H1 (cell line): ENCODE data around the gene SLC22A23. TPM values are rescaled to one million over a fixed set of nuclear protein-coding genes. Genes with fewer than 3 reads are reported as not detected.

Experiments
- CTCF ChIA-PET: fragments of 300-600 bp; sonication (Branson Sonifier 250); formaldehyde crosslinking; loops from one replicate; lab custom pipeline; 2021; ENCODE audit not compliant: partially characterized antibody; lab: Charles Lee
- POLR2A ChIA-PET: fragments of 300-600 bp; sonication (Branson Sonifier 250); formaldehyde crosslinking; loops from one replicate; lab custom pipeline; 2021; ENCODE audit warnings: inconsistent platforms; ENCODE audit not compliant: partially characterized antibody; lab: Charles Lee
- DNase-seq, 2 experiments: peaks; one replicate each; pipeline versions ENCODE4 v3.0.0 to v3.0.0-alpha.2; 2010 to 2022; ENCODE audit warnings: low spot score in 2 of 2, low read depth in 1 of 2, mixed read lengths in 1 of 2
- FAIRE-seq: peaks from 2 replicates; lab custom pipeline; 2011; peaks lifted over from hg19 to GRCh38; lab: Jason Lieb, UNC
- H2AFZ ChIP-seq: 2 replicates; pipeline ENCODE4 v1.8.1; 2012; ENCODE audit warnings: low read length, inconsistent platforms
- H2AK5ac ChIP-seq: 2 replicates; pipeline ENCODE4 v1.6.1; 2013; ENCODE audit warnings: low read depth, low read length
- H2BK120ac ChIP-seq: replicated peaks from 2 replicates; pipeline ENCODE3; 2013; ENCODE audit warnings: low read depth, low read length, inconsistent platforms
- H2BK12ac ChIP-seq: 2 replicates; pipeline ENCODE4 v1.6.1; 2013; ENCODE audit warnings: low read depth, low read length
- H2BK15ac ChIP-seq: 2 replicates; pipeline ENCODE4 v1.6.1; 2013; ENCODE audit warnings: low read length
- H2BK20ac ChIP-seq: 2 replicates; pipeline ENCODE4 v1.6.1; 2013; ENCODE audit warnings: low read length
- H2BK5ac ChIP-seq: 2 replicates; pipeline ENCODE4 v1.6.1; 2013; ENCODE audit warnings: low read depth, low read length
- H3K14ac ChIP-seq: 2 replicates; pipeline ENCODE4 v1.6.1; 2013; ENCODE audit warnings: inconsistent platforms; ENCODE audit not compliant: insufficient read length
- H3K18ac ChIP-seq: 2 replicates; pipeline ENCODE4 v1.6.1; 2013; ENCODE audit warnings: low read length; ENCODE audit errors: extremely low read depth
- H3K23ac ChIP-seq: 2 replicates; pipeline ENCODE4 v1.6.1; 2013; ENCODE audit warnings: inconsistent platforms; ENCODE audit not compliant: insufficient read length
- H3K23me2 ChIP-seq: 2 replicates; pipeline ENCODE4 v1.6.1; 2013; ENCODE audit warnings: low read depth, low read length
- H3K27ac ChIP-seq: 2 replicates; pipeline ENCODE4 v1.6.1; 2011; ENCODE audit warnings: low read depth, low read length, inconsistent platforms
- H3K27me3 ChIP-seq, 4 experiments: replicated peaks in 1 of 4; 1 replicate in 1 of 4; 2 replicates in 3 of 4; pipeline versions ENCODE4 v1.6.1 to v1.8.1; 2011 to 2013; ENCODE audit warnings: low read length in 3 of 4, mild to moderate bottlenecking in 3 of 4, inconsistent platforms in 2 of 4, mixed read lengths in 2 of 4, moderate library complexity in 1 of 4; ENCODE audit not compliant: control insufficient read depth in 3 of 4, insufficient read depth in 3 of 4; ENCODE audit errors: extremely low read depth in 1 of 4
- H3K36me3 ChIP-seq, 4 experiments: 2 replicates each; pipeline versions ENCODE4 v1.6.1 to v1.8.1; 2011 to 2013; ENCODE audit warnings: mild to moderate bottlenecking in 4 of 4, low read length in 3 of 4, moderate library complexity in 2 of 4, control low read depth in 1 of 4, inconsistent platforms in 1 of 4; ENCODE audit not compliant: insufficient read depth in 4 of 4, control insufficient read depth in 2 of 4
- H3K4ac ChIP-seq: replicated peaks from 2 replicates; pipeline ENCODE3; 2013; ENCODE audit warnings: low read length, low read depth, mixed read lengths, inconsistent platforms; ENCODE audit not compliant: insufficient read length
- H3K4me1 ChIP-seq, 4 experiments: replicated peaks in 1 of 4; 1 replicate in 1 of 4; 2 replicates in 3 of 4; pipeline versions ENCODE4 v1.6.1 to v1.8.1; 2011 to 2013; ENCODE audit warnings: low read length in 3 of 4, inconsistent platforms in 2 of 4, mixed read lengths in 1 of 4; ENCODE audit not compliant: insufficient read depth in 4 of 4, control insufficient read depth in 3 of 4
- H3K4me2 ChIP-seq, 2 experiments: 2 replicates each; pipeline versions ENCODE4 v1.6.1 to v1.8.1; 2011 to 2013; ENCODE audit warnings: low read depth in 2 of 2, low read length in 2 of 2, control low read depth in 1 of 2, inconsistent platforms in 1 of 2, mild to moderate bottlenecking in 1 of 2; ENCODE audit not compliant: insufficient read depth in 1 of 2
- H3K4me3 ChIP-seq, 4 experiments: fragments of 200-600, 300-600 bp in 1 of 4; sonication (generic), shearing (Covaris generic), sonication (Bioruptor Twin) in 1 of 4; 2 replicates each; pipeline versions ENCODE4 v1.5.1 to v1.8.1; 2011 to 2016; ENCODE audit warnings: low read length in 4 of 4, low read depth in 3 of 4, control low read depth in 2 of 4, inconsistent platforms in 2 of 4, mild to moderate bottlenecking in 2 of 4, mixed read lengths in 1 of 4, moderate library complexity in 1 of 4; ENCODE audit not compliant: insufficient read depth in 2 of 4; ENCODE audit errors: extremely low read depth in 1 of 4
- H3K56ac ChIP-seq: replicated peaks from 2 replicates; pipeline ENCODE3; 2013; ENCODE audit warnings: low read depth, mild to moderate bottlenecking, mixed read lengths, low read length, inconsistent platforms; ENCODE audit not compliant: insufficient read length
- H3K79me1 ChIP-seq: 2 replicates; pipeline ENCODE4 v1.6.1; 2013; ENCODE audit warnings: low read depth, low read length, control low read depth
- H3K79me2 ChIP-seq, 2 experiments: 2 replicates each; pipeline versions ENCODE4 v1.6.1 to v1.8.1; 2012 to 2013; ENCODE audit warnings: low read length in 2 of 2, mild to moderate bottlenecking in 2 of 2, inconsistent platforms in 1 of 2; ENCODE audit not compliant: insufficient read depth in 2 of 2, control insufficient read depth in 1 of 2
- H3K9ac ChIP-seq, 4 experiments: replicated peaks in 1 of 4; 1 replicate in 1 of 4; 2 replicates in 3 of 4; pipeline versions ENCODE4 v1.6.1 to v1.8.1; 2011 to 2013; ENCODE audit warnings: low read depth in 3 of 4, low read length in 3 of 4, control low read depth in 2 of 4, mild to moderate bottlenecking in 2 of 4, moderate library complexity in 2 of 4, inconsistent platforms in 1 of 4; ENCODE audit errors: extremely low read depth in 1 of 4
- H3K9me3 ChIP-seq, 2 experiments: 2 replicates each; pipeline versions ENCODE4 v1.6.1 to v1.8.1; 2012 to 2013; ENCODE audit warnings: mild to moderate bottlenecking in 2 of 2, moderate library complexity in 2 of 2, control low read depth in 1 of 2, inconsistent platforms in 1 of 2, low read depth in 1 of 2, low read length in 1 of 2, mixed read lengths in 1 of 2; ENCODE audit not compliant: insufficient read depth in 2 of 2
- H4K20me1 ChIP-seq, 2 experiments: replicated peaks in 1 of 2; 2 replicates each; pipeline versions ENCODE3 to v1.8.1; 2011 to 2013; ENCODE audit warnings: inconsistent platforms in 2 of 2, low read length in 2 of 2, mild to moderate bottlenecking in 1 of 2; ENCODE audit not compliant: insufficient read depth in 2 of 2, control insufficient read depth in 1 of 2
- H4K5ac ChIP-seq: 2 replicates; pipeline ENCODE4 v1.6.1; 2013; ENCODE audit warnings: low read length, low read depth, mixed read lengths, inconsistent platforms; ENCODE audit not compliant: insufficient read length
- H4K8ac ChIP-seq: 2 replicates; pipeline ENCODE4 v1.8.0; 2013; ENCODE audit warnings: mild to moderate bottlenecking, moderate library complexity, low read length, inconsistent platforms; ENCODE audit not compliant: insufficient read depth; ENCODE audit errors: extremely low read depth
- H4K91ac ChIP-seq: replicated peaks from 2 replicates; pipeline ENCODE3; 2013; ENCODE audit warnings: low read length, mixed read lengths, inconsistent platforms; ENCODE audit not compliant: insufficient read length
- BCL11A ChIP-seq, 2 experiments: IDR thresholded peaks; one replicate each; pipeline ENCODE4 v1.6.1; 2011; ENCODE audit warnings: low read depth in 2 of 2, low read length in 2 of 2, mild to moderate bottlenecking in 2 of 2
- CBX8 ChIP-seq: fragments of 300-800, 300-1000 bp; sonication (generic); IDR thresholded peaks from 2 replicates; pipeline ENCODE4 v1.7.1; 2016; ENCODE audit warnings: low read depth, low read length, borderline replicate concordance
- EGR1 ChIP-seq: IDR thresholded peaks from 2 replicates; pipeline ENCODE4 v1.6.1; 2011; ENCODE audit warnings: low read depth, low read length, borderline replicate concordance
- FOSL1 ChIP-seq: IDR thresholded peaks from 2 replicates; pipeline ENCODE4 v1.6.1; 2011; ENCODE audit warnings: mild to moderate bottlenecking, low read depth, low read length, moderate library complexity; ENCODE audit not compliant: insufficient read depth
- MAX ChIP-seq: IDR thresholded peaks from 2 replicates; pipeline ENCODE4 v1.6.1; 2012; ENCODE audit warnings: inconsistent platforms
- RBBP5 ChIP-seq: IDR thresholded peaks from 2 replicates; pipeline ENCODE4 v1.7.1; 2012; ENCODE audit warnings: low read depth, mild to moderate bottlenecking, inconsistent platforms, low read length, moderate library complexity, borderline replicate concordance
- SIX5 ChIP-seq: IDR thresholded peaks from 2 replicates; pipeline ENCODE4 v1.6.1; 2011; ENCODE audit warnings: mild to moderate bottlenecking, low read depth, low read length
- SP1 ChIP-seq: IDR thresholded peaks from 2 replicates; pipeline ENCODE4 v1.6.1; 2011; ENCODE audit warnings: low read depth, low read length
- TCF12 ChIP-seq: IDR thresholded peaks from 2 replicates; pipeline ENCODE4 v1.6.1; 2011; ENCODE audit warnings: low read depth, mild to moderate bottlenecking, low read length
- YY1 ChIP-seq: IDR thresholded peaks from 2 replicates; pipeline ENCODE4 v1.6.1; 2011; ENCODE audit warnings: low read depth, mild to moderate bottlenecking, low read length
- WGBS, 2 experiments: shearing (Covaris generic) in 1 of 2; methylation state at CpG; one replicate each; pipeline versions ENCODE4 v1.1.6 to v1.1.7; 2013 to 2015; ENCODE audit warnings: low lambda C conversion rate in 2 of 2, mixed read lengths in 2 of 2, inconsistent platforms in 1 of 2, low coverage in 1 of 2, missing lambda C conversion rate in 1 of 2; ENCODE audit not compliant: insufficient replicate concordance in 2 of 2, insufficient coverage in 1 of 2, insufficient read length in 1 of 2; ENCODE audit errors: extremely low coverage in 1 of 2, missing lambda C conversion rate in 1 of 2; 5-methylcytosine and 5-hydroxymethylcytosine counted together
- polyA plus RNA-seq, 7 experiments: library from polyadenylated mRNA; depleted of rRNA in 3 of 7; stranded (reverse) in 5 of 7; unstranded in 2 of 7; fragments of >200 nt in 5 of 7; fragments of 200-250 nt in 2 of 7; gene quantifications; 1 replicate in 5 of 7; 2 replicates in 1 of 7; 4 replicates in 1 of 7; pipeline versions ENCODE4 v1.2.1 to v1.2.3, GENCODE V29; 2011 to 2013; ENCODE audit warnings: missing spikeins in 2 of 7, mixed read lengths in 2 of 7
- total RNA-seq: library from RNA; stranded (reverse); fragmentation: NEBNext Ultra II Directional; extraction: Animal tissue kit (Norgen Biotek cat#: 25700); gene quantifications from 2 replicates; pipeline ENCODE4 v1.2.1, GENCODE V29; 2021
- TF ChIP-seq, protein P1 (sequence below): IDR thresholded peaks from 2 replicates; pipeline ENCODE4 v1.6.1; 2011; ENCODE audit warnings: low read length, improper control_type of control experiment

Gene SLC22A23
- total and polyA plus RNA-seq, 2 of the 8 experiments (the other 6 are each of a cell fraction or from before 2014, with no cell fraction given), result 9.9 to 38.4 TPM

DNA sequence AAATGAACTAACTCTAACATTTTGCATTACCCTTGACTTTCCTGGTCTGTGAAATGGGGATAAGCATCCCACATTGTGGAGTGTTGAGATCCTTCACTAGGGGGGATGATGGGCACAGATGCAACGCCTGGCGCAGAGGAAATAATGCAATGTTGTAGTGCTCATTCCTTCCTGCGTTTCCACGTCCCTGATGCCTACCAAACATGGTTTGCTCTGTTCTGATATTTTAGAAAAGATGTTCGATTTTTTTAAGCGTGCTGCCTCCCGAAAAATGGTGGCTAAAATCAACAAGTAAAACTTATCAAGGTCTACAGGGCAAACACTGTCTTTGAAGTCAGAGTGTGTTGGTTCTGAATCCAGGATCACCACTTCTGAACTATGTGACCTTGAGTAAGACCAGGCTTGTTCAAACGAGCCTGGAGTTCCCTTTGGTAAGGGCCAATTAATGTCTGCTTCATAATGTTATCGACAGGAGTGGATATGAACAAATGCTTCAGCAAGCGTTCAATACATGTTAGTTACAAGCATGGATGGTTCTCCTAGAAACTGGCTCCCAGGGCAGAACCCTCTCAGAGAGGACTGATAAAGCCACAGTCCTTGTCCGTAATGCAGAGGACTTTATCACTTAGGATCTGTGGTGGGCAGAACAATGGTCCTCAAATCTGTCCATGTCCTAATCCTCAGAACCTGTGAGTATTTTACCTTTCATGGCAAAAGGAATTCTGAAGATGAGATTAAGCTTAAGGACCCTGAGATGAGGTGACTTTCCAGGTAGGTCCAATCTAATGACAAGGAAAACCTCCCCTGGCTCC lies 44.7 kb downstream of the SLC22A23 start:
- no peak for DNase-seq
- Histone ChIP-seq H3K9me3 (peaks cover 0 to 6% of the 10 kb centered on the region in 2 experiments; a peak in 3 of 4 replicates), H3K23me2 (no peaks in the 10 kb centered on the region), H4K8ac (no peak overlapping the region), H2AK5ac (no peak overlapping the region), H3K9ac (no peak overlapping the region), H4K91ac (no peak overlapping the region), H2BK5ac (no peak overlapping the region), H3K4me2 (no peak overlapping the region), H2BK15ac (no peak overlapping the region), H3K79me2 (peaks cover 0 to 22% of the 10 kb centered on the region in 2 experiments; a peak in 2 of 4 replicates), H3K4ac (no peak overlapping the region), H3K27me3 (no peaks in the 10 kb centered on the region), H3K56ac (no peak overlapping the region), H3K18ac (no peak overlapping the region), H2BK12ac (no peak overlapping the region), H2BK120ac (no peak overlapping the region), H3K27ac (no peak overlapping the region), H4K5ac (no peak overlapping the region), H3K23ac (no peak overlapping the region), H3K4me3 (no peak overlapping the region), H4K20me1 (no peaks in the 10 kb centered on the region), H3K79me1 (no peaks in the 10 kb centered on the region; the same call in 1 of the 2 replicates), H3K4me1 (peaks cover 1 to 24% (median 20%) of the 10 kb centered on the region in 4 experiments; a peak in 6 of 7 replicates), H2AFZ (no peak overlapping the region), H3K36me3 (peaks cover 0 to 7% (median 0%) of the 10 kb centered on the region in 4 experiments; a peak in 2 of 8 replicates), H2BK20ac (no peak overlapping the region), H3K14ac (no peak overlapping the region)
- FAIRE-seq, result no peak
- 89% methylated on average over 11 of the region's 11 CpGs; no CpG with 5 or more reads in 1 of the 2 experiments for WGBS, 2 experiments
- ChIA-PET POLR2A (interaction anchor here (1.3 kb wide), 1 partner anchor 8 kb away, joined by 3 read pairs; no protein-coding TSS in a partner anchor), CTCF (interaction anchor here (0.6 to 8.1 kb wide), 27 partner anchors 10 to 683 kb away, joined by 3 to 64 read pairs (median 5); partner anchors contain the start of gene SLC22A23)
- TF ChIP-seq CBX8, result no peak
- no peak for TF ChIP-seq YY1
- no peak for TF ChIP-seq RBBP5
- no peak for TF ChIP-seq MAX
- no peak for TF ChIP-seq BCL11A (IDR thresholded peaks at IDR 0.05; ENCODE audit: low read depth in 2 of 2, low read length in 2 of 2)
- TF ChIP-seq EGR1, result no peak
- TF ChIP-seq TCF12, result no peak
- TF ChIP-seq FOSL1, result no peak
- no peak for TF ChIP-seq SP1
- no peak for TF ChIP-seq SIX5
- TF ChIP-seq, protein P1, sequence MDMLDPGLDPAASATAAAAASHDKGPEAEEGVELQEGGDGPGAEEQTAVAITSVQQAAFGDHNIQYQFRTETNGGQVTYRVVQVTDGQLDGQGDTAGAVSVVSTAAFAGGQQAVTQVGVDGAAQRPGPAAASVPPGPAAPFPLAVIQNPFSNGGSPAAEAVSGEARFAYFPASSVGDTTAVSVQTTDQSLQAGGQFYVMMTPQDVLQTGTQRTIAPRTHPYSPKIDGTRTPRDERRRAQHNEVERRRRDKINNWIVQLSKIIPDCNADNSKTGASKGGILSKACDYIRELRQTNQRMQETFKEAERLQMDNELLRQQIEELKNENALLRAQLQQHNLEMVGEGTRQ, result no peak
